ENCODE data around the gene TXLNB. TPM values are rescaled to one million over a fixed set of nuclear protein-coding genes. Genes with fewer than 3 reads are reported as not detected.

TXLNB gene
- total RNA-seq, 1 experiment from 2014 or later: not detected

DNA sequence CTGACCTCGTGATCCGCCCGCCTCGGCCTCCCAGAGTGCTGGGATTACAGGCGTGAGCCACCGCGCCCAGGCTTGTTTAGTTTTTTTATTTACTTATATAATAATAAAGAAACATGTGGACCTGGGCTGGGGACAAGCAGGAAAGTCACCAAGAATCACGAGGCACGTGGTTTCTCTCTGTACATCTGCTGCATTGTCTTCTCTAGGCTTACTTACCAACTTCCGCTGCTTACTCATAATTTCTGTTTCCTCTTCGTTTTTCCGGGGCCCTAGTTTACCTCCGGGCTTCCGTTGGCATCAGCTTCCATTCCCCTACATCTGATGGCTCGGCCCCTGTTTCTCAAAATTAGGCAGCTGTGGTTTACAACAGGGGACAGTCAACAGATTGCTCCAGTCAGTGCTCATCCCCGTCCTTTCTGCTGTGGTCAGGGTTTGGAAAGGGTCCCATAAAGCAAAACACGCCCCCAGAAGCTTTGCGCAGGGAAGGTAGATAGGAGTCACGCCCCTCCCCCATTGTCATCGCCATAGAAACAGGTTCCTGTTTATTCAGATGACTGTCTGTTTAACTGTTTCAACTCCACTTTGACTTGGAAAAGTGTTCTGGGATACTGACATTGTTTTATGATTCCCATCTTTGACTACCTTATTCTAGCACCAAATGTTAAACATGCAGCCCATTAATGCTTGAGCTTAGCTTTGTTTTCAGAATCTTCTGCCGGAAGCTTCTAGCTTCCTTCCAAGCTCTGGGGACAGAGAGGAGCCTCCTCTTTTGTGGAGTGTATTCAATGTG, 31.9 kb upstream of the TXLNB start:
- POLR2A ChIA-PET: no interaction called here
- TF ChIP-seq, protein P1, sequence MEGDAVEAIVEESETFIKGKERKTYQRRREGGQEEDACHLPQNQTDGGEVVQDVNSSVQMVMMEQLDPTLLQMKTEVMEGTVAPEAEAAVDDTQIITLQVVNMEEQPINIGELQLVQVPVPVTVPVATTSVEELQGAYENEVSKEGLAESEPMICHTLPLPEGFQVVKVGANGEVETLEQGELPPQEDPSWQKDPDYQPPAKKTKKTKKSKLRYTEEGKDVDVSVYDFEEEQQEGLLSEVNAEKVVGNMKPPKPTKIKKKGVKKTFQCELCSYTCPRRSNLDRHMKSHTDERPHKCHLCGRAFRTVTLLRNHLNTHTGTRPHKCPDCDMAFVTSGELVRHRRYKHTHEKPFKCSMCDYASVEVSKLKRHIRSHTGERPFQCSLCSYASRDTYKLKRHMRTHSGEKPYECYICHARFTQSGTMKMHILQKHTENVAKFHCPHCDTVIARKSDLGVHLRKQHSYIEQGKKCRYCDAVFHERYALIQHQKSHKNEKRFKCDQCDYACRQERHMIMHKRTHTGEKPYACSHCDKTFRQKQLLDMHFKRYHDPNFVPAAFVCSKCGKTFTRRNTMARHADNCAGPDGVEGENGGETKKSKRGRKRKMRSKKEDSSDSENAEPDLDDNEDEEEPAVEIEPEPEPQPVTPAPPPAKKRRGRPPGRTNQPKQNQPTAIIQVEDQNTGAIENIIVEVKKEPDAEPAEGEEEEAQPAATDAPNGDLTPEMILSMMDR (IDR thresholded peaks at IDR 0.05): no peak
- TF ChIP-seq SIN3A (IDR thresholded peaks at IDR 0.05; ENCODE audit: borderline replicate concordance, insufficient read depth, low read depth, low read length) (no peak), POLR2AphosphoS5 (IDR thresholded peaks at IDR 0.05; ENCODE audit: low read depth, low read length) (no peak), TCF7L2 (IDR thresholded peaks at IDR 0.05; ENCODE audit: low read depth, low read length) (no peak)
- TF ChIP-seq, protein P2, sequence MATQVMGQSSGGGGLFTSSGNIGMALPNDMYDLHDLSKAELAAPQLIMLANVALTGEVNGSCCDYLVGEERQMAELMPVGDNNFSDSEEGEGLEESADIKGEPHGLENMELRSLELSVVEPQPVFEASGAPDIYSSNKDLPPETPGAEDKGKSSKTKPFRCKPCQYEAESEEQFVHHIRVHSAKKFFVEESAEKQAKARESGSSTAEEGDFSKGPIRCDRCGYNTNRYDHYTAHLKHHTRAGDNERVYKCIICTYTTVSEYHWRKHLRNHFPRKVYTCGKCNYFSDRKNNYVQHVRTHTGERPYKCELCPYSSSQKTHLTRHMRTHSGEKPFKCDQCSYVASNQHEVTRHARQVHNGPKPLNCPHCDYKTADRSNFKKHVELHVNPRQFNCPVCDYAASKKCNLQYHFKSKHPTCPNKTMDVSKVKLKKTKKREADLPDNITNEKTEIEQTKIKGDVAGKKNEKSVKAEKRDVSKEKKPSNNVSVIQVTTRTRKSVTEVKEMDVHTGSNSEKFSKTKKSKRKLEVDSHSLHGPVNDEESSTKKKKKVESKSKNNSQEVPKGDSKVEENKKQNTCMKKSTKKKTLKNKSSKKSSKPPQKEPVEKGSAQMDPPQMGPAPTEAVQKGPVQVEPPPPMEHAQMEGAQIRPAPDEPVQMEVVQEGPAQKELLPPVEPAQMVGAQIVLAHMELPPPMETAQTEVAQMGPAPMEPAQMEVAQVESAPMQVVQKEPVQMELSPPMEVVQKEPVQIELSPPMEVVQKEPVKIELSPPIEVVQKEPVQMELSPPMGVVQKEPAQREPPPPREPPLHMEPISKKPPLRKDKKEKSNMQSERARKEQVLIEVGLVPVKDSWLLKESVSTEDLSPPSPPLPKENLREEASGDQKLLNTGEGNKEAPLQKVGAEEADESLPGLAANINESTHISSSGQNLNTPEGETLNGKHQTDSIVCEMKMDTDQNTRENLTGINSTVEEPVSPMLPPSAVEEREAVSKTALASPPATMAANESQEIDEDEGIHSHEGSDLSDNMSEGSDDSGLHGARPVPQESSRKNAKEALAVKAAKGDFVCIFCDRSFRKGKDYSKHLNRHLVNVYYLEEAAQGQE (IDR thresholded peaks at IDR 0.05; ENCODE audit: insufficient read depth in 1 of 2, low read depth in 2 of 2, low read length in 1 of 2): no peak
- Histone ChIP-seq H3K4me3 (ENCODE audit: low read depth in 2 of 2, low read length in 2 of 2) (no peak overlapping the region), H3K4me1 (ENCODE audit: control insufficient read depth, insufficient read depth, low read length) (no peaks in the 10 kb centered on the region), H3K27me3 (ENCODE audit: control insufficient read depth, insufficient read depth, low read length) (no peaks in the 10 kb centered on the region), H3K36me3 (ENCODE audit: control insufficient read depth, insufficient read depth, low read length) (no peaks in the 10 kb centered on the region), H3K9me3 (ENCODE audit: control insufficient read depth, insufficient read depth, low read depth, low read length) (no peaks in the 10 kb centered on the region), H3K27ac (ENCODE audit: low read length) (no peak overlapping the region)
- CTCF ChIA-PET: no interaction called here
- DNase-seq (ENCODE audit: low read depth, low spot score) (no peak), ATAC-seq (no peak)
- in situ Hi-C loops (cut with HindIII; ENCODE audit: low pct_unique_long_range_greater_than_20kb, low sequenced_read_pairs): no loop called here
- intact Hi-C loops (cut with micrococcal nuclease; ENCODE audit: unreplicated experiment): no loop called here
- BruUV-seq (replicated peaks): no TSS peak

DNA sequence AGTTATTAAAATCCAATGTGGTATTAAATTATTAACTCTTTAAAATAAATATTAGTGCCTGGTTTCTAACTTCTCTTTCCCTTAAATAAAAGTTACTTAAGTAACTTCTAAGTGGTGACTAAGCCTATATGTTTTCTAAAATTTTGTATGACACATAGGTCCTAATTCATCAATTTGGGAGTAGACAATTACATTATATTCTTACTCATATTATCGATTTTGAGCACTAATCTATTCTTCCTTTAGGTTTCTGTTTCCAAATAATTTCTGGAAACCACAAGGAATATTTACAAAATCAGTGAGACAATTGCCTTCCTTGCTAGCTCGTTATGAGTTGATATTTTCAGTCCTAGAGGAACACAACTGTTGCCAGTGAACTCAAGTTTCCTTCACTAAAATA, 28.3 kb upstream of the TXLNB start:
- Histone ChIP-seq H3K4me1 (ENCODE audit: control insufficient read depth, insufficient read depth, low read length) (no peaks in the 10 kb centered on the region), H3K27ac (ENCODE audit: low read length) (no peak overlapping the region), H3K4me3 (ENCODE audit: low read depth in 2 of 2, low read length in 2 of 2) (no peak overlapping the region), H3K36me3 (ENCODE audit: control insufficient read depth, insufficient read depth, low read length) (no peaks in the 10 kb centered on the region), H3K9me3 (ENCODE audit: control insufficient read depth, insufficient read depth, low read depth, low read length) (no peaks in the 10 kb centered on the region), H3K27me3 (ENCODE audit: control insufficient read depth, insufficient read depth, low read length) (no peaks in the 10 kb centered on the region)
- in situ Hi-C loops (cut with HindIII; ENCODE audit: low pct_unique_long_range_greater_than_20kb, low sequenced_read_pairs) (no loop called here), intact Hi-C loops (cut with micrococcal nuclease; ENCODE audit: unreplicated experiment) (no loop called here)
- BruUV-seq (replicated peaks): no TSS peak
- ChIA-PET CTCF (no interaction called here), POLR2A (no interaction called here)
- no peak for ATAC-seq
- no peak for DNase-seq (ENCODE audit: low read depth, low spot score)
- TF ChIP-seq, protein P2 (IDR thresholded peaks at IDR 0.05; ENCODE audit: insufficient read depth in 1 of 2, low read depth in 2 of 2, low read length in 1 of 2): no peak
- TF ChIP-seq TCF7L2 (IDR thresholded peaks at IDR 0.05; ENCODE audit: low read depth, low read length): no peak
- TF ChIP-seq SIN3A (IDR thresholded peaks at IDR 0.05; ENCODE audit: borderline replicate concordance, insufficient read depth, low read depth, low read length): no peak
- TF ChIP-seq, protein P1 (IDR thresholded peaks at IDR 0.05): no peak
- TF ChIP-seq POLR2AphosphoS5 (IDR thresholded peaks at IDR 0.05; ENCODE audit: low read depth, low read length): no peak
